Activated T-cell treated with anti-CD3 and anti-CD28 coated beads, Interleukin-2, amount 50 U/mL, for 72 hours (primary cell): ENCODE measurements around the gene PACS2. TPM values are rescaled to one million over a fixed set of nuclear protein-coding genes. Genes with fewer than 3 reads are reported as not detected.

Source experiments
- ATAC-seq, 2 donors: fragments of 150-1000 bp; cut with Tn5 transposase; replicated peaks in 1 of 2; 2 replicates each; pipeline ENCODE4 v1.10.0; 2021; ENCODE audit warnings: moderate library complexity in 2 of 2, mild to moderate bottlenecking in 1 of 2
- DNase-seq, 2 donors: peaks; one replicate each; pipeline ENCODE4 v3.0.0; 2021 to 2022; ENCODE audit warnings: mixed read lengths in 1 of 2
- H3K27ac Mint-ChIP-seq: one replicate; pipeline ENCODE4 v1.8.0; 2022; ENCODE audit warnings: mild to moderate bottlenecking, moderate library complexity, mixed read lengths
- H3K27me3 Mint-ChIP-seq: one replicate; pipeline ENCODE4 v1.8.0; 2022; ENCODE audit warnings: low read depth, mixed read lengths
- H3K36me3 Mint-ChIP-seq, 2 donors: one replicate each; pipeline ENCODE4 v1.8.0; 2022; ENCODE audit warnings: mixed read lengths in 2 of 2, mild to moderate bottlenecking in 1 of 2; ENCODE audit not compliant: insufficient read depth in 2 of 2
- H3K4me1 Mint-ChIP-seq: one replicate; pipeline ENCODE4 v1.8.0; 2022; ENCODE audit warnings: low read depth, mixed read lengths
- H3K4me3 Mint-ChIP-seq, 2 donors: one replicate each; pipeline ENCODE4 v1.8.0; 2022; ENCODE audit warnings: mild to moderate bottlenecking in 2 of 2, mixed read lengths in 2 of 2, moderate library complexity in 2 of 2
- H3K9me3 Mint-ChIP-seq, 2 donors: one replicate each; pipeline ENCODE4 v1.8.0; 2022; ENCODE audit warnings: mixed read lengths in 2 of 2
- total RNA-seq, 2 donors: library from RNA; stranded (reverse); gene quantifications; one replicate each; pipeline ENCODE4 v1.2.3, GENCODE V29; 2022

Gene PACS2
- total RNA-seq, 2 donors from 2014 or later: 36.5 to 44.9 TPM

DNA sequence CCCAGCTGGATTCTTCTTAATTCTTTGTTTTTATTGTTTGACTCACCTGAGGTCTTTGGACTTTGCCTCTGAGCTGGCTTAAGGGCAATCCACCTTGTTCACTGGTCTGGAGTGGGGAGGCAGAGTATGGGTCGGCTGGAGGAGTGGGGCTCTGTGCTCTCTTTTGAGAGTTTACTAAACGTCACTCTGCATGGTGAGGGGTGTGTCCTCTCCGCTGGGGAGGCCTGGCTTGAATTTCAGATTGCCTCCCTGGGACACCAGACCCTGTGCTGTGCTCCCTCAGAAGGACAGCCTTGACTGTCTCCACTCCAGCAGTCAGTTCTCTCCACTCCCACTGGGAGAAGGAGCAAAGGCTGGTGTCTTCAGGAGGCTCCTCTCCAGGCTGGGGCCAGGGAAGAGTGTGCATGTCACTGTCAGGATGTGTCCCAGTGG is 103.2 kb downstream of the PACS2 start:
- H3K4me1 Mint-ChIP-seq: peaks cover 32% of the 10 kb centered on the region
- DNase-seq: no peak
- H3K27me3 Mint-ChIP-seq: peaks cover 7% of the 10 kb centered on the region
- no peak overlapping the region for H3K27ac Mint-ChIP-seq
- ATAC-seq: no peak
- no peaks in the 10 kb centered on the region for H3K9me3 Mint-ChIP-seq
- peak overlapping the region in 1 of 2 donors; percentile 20 for H3K4me3 Mint-ChIP-seq
- peaks cover 3 to 7% of the 10 kb centered on the region in 2 donors for H3K36me3 Mint-ChIP-seq

GRCh38 chr14:105418269-105419194 is 104.0 kb downstream of the PACS2 start:
- Mint-ChIP-seq H3K27me3 (no peaks in the 10 kb centered on the region), H3K4me1 (peaks cover 35% of the 10 kb centered on the region), H3K4me3 (peak overlapping the region; percentile 41 to 75), H3K27ac (no peak overlapping the region), H3K9me3 (no peaks in the 10 kb centered on the region), H3K36me3 (peaks cover 3 to 7% of the 10 kb centered on the region in 2 donors)
- DNase-seq (no peak), ATAC-seq (no peak)

- H3K4me1 Mint-ChIP-seq: peaks cover 39% of the 10 kb centered on the region
Measured at GRCh38 chr14:105419195-105420091, 104.9 kb downstream of the PACS2 start, which contains the start of gene MTA1. Gene MTA1 (plus strand): TSS chr14:105419827. CDS start chr14:105420036, 209 bp downstream.

DNA sequence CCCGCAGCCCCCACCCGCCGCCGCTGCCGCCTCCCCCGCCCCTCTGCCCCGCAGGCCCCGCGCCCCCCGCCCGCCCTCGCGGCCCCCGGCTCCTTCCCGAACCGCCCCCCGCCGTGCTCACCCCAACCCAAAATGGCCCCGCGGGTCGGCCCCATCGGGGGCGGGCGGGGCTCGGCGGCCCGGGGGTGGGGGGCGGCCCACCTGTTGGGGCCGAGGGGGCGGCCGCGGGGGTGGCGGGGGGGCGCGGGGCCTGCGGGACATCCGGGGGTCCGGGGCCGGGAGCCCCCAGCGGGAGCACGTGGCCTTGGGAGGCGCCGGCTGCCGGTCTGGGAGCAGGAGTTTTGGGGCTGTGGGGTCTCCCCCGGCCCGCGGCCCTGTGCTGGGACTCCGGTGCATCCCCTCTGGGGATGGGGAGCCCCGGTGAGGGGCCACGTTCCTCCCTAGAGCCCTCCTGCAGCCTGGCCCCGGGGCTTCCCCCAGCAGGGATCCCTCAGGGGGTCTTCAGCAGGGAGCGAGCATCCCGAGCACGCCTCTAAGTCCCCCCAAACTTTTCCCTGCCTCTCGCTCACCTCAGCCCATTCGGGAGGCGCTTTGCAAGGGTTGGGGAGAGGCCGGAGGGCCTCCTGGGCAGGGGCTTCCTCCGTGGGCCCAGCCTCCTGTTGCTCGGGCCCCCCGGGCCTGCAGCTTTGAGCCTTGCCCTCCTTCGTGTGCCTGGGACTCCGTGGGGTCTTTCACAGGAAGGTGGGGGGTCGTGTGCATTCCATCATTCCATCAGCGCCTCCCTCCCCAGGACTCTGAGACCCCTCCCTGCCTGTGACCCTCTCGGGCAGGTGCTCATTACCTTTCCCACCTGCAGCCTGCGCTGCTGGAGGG is 105.8 kb downstream of the PACS2 start:
- peak overlapping the region; percentile 88 for H3K27ac Mint-ChIP-seq
- H3K36me3 Mint-ChIP-seq: peaks cover 3 to 7% of the 10 kb centered on the region in 2 donors
- H3K27me3 Mint-ChIP-seq: no peaks in the 10 kb centered on the region
- H3K4me1 Mint-ChIP-seq: peaks cover 37% of the 10 kb centered on the region
- no peaks in the 10 kb centered on the region for H3K9me3 Mint-ChIP-seq
- peak overlapping the region; percentile 88 to 90 for H3K4me3 Mint-ChIP-seq
- peak; percentile 13 to 30 for ATAC-seq
- no peak for DNase-seq

More at GRCh38 chr14:105419195-105420091, 104.9 kb downstream of the PACS2 start, which contains the start of gene MTA1:
- no peaks in the 10 kb centered on the region for H3K9me3 Mint-ChIP-seq
- peaks cover 3 to 7% of the 10 kb centered on the region in 2 donors for H3K36me3 Mint-ChIP-seq
- H3K27me3 Mint-ChIP-seq: no peaks in the 10 kb centered on the region
- H3K27ac Mint-ChIP-seq: peak within 1 kb of the TSS; percentile 88
- DNase-seq (peak; percentile 63 to 68), ATAC-seq (peak; percentile 74 to 81)
- H3K4me3 Mint-ChIP-seq: peak within 1 kb of the TSS; percentile 88 to 90

DNA sequence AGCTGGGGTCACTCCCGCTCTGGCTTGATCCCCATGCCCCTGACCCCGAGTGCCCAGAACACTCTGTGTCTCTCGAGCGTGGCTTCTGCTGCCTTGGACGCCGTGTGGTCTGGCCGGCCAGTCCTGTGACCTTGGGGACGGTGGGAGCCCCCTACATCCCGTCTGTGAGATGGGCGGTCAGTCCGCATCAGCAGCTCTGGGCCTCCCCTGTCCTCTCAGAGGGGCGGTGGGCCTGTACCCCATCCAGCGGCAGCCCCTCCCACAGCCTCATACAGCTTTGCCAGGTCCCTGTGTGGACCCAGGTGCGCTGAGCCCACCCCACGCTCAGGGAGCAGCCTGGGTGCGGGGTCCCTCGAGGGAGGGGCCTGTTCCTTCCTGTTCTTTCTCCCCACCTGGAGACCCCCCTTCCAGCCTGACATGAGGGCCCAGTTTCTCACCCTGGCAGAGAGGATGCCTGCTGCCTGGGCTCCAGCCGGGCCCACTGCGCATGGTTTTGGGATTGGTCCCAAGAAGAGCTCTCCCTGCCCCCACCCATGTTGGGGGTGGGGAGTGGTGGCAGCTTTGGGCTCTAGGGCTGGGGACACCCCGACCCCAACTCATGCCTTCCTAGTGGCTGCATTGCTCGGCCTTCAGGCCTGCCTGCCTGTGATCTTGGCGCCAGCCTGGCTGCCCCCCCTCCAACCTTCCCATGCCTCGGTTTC is 106.6 kb downstream of the PACS2 start:
- ATAC-seq (no peak), DNase-seq (no peak)
- Mint-ChIP-seq H3K9me3 (no peaks in the 10 kb centered on the region), H3K36me3 (peaks cover 3 to 9% of the 10 kb centered on the region in 2 donors), H3K4me1 (peaks cover 35% of the 10 kb centered on the region), H3K27ac (peak overlapping the region; percentile 88), H3K27me3 (no peaks in the 10 kb centered on the region), H3K4me3 (peak overlapping the region; percentile 88 to 90)

DNA sequence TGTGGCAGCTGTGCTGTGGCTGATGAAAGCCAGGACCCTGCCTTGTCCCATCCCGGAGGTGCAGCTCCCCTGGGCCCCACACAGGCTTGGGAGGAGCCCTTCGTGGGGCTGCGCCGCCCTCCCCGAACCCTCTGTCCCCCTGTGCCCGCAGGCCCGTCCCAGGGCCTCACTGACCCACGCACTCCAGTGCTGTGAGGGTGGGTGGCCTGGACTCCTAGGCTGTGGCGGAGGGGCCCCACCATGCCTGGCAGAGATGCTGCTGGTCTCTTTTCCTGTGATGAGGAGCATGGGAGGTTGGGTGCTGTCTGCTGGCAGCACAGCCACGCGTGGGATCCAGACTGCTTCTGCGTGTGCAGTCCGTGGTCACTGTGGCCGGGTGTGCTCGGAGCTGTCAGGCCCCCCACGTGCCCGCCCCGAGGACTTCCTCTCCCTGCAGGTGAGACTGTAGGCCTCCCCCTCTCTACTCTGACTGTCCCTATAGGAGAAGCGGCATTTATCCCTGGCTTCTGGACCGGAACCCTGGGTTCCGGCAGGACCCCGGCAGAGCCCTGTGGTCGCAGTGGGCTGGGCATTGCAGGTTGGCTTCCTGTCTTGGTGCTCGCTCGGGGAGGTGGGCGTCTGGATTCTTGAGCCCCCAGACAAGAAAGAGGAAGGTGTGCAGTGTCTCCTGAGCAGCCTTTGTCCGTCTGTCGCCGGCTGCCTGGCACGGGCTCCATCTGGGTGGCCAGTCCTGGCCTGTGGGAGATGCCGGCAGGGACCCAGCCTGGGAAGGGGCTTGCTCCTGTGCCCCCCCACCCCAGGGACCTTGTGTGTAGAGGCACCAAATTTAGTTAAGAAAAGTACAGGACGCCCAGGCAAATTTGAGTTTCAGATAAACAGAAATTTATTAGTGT is 107.4 kb downstream of the PACS2 start:
- DNase-seq: no peak
- H3K27ac Mint-ChIP-seq: peak overlapping the region; percentile 88
- H3K4me3 Mint-ChIP-seq: peak overlapping the region; percentile 88 to 90
- H3K9me3 Mint-ChIP-seq: no peaks in the 10 kb centered on the region
- peaks cover 5 to 14% of the 10 kb centered on the region in 2 donors for H3K36me3 Mint-ChIP-seq
- no peaks in the 10 kb centered on the region for H3K27me3 Mint-ChIP-seq
- no peak for ATAC-seq
- peaks cover 36% of the 10 kb centered on the region for H3K4me1 Mint-ChIP-seq

- no peaks in the 10 kb centered on the region for H3K27me3 Mint-ChIP-seq
- no peak for ATAC-seq
- H3K36me3 Mint-ChIP-seq: peaks cover 7 to 16% of the 10 kb centered on the region in 2 donors
- no peaks in the 10 kb centered on the region for H3K9me3 Mint-ChIP-seq
- H3K27ac Mint-ChIP-seq: peak overlapping the region; percentile 50
- H3K4me1 Mint-ChIP-seq: peaks cover 42% of the 10 kb centered on the region
- no peak for DNase-seq
- peak overlapping the region in 1 of 2 donors; percentile 90 for H3K4me3 Mint-ChIP-seq
Measured at GRCh38 chr14:105422695-105423487, 108.3 kb downstream of the PACS2 start.

GRCh38 chr14:105423488-105424195 is 109.1 kb downstream of the PACS2 start:
- Mint-ChIP-seq H3K36me3 (peaks cover 7 to 20% of the 10 kb centered on the region in 2 donors), H3K27me3 (no peaks in the 10 kb centered on the region), H3K27ac (peak overlapping the region; percentile 73), H3K4me3 (peak overlapping the region in 1 of 2 donors; percentile 39), H3K4me1 (peaks cover 34% of the 10 kb centered on the region), H3K9me3 (no peaks in the 10 kb centered on the region)
- DNase-seq: no peak
- ATAC-seq: no peak

DNA sequence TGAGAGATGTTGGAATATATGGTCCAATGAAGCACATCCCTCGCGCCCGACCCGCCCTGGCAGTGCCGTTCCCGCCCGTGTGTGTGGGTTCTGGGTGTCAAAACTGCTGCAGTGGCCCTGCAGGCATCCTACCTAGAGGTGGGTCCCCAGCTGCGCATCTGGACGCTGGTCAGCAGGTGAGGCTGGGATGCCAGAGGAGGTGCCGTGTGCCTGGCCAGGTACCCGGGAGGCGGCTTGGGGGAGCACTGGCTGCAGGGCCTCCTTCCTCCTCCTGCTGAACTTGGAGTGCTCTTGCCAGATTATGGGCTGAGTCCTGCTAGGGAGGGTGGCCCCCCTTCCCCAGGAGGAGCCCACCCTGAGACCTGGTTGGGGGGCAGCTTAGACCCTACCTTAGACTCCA is 110.3 kb downstream of the PACS2 start:
- Mint-ChIP-seq H3K9me3 (no peaks in the 10 kb centered on the region), H3K4me3 (no peak overlapping the region), H3K27me3 (no peaks in the 10 kb centered on the region), H3K36me3 (peaks cover 7 to 20% of the 10 kb centered on the region in 2 donors), H3K4me1 (peaks cover 30% of the 10 kb centered on the region), H3K27ac (no peak overlapping the region)
- DNase-seq (no peak), ATAC-seq (no peak)

DNA sequence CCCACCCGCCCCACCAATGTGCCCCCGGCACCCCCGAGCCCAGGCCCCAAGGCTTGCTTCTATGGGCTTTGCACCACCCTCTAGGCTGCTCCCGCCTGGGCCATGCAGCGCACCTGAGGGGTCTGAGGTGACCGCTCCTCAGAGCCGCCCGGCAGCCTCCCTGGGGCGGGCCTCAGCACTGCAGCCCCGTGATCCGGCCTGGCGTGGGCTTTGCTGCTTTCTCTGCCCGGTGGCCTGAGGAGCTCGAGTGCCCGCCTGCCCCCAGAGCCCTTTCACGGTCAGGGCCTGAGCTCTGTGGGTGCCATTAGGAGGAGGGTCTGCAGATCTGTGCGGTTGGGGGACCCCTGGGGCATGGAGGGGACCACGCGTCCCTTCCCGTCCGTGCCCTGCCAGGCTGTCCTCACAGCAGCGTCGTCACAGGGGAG is 111.3 kb downstream of the PACS2 start:
- peaks cover 8 to 22% of the 10 kb centered on the region in 2 donors for H3K36me3 Mint-ChIP-seq
- H3K4me1 Mint-ChIP-seq: peaks cover 27% of the 10 kb centered on the region
- no peaks in the 10 kb centered on the region for H3K27me3 Mint-ChIP-seq
- H3K4me3 Mint-ChIP-seq: no peak overlapping the region
- no peaks in the 10 kb centered on the region for H3K9me3 Mint-ChIP-seq
- no peak for DNase-seq
- no peak overlapping the region for H3K27ac Mint-ChIP-seq
- no peak for ATAC-seq
